ENCODE data around the gene PSMG4. TPM values are rescaled to one million over a fixed set of nuclear protein-coding genes. Genes with fewer than 3 reads are reported as not detected.

The PSMG4 gene
- total RNA-seq, 1 experiment from 2014 or later: 35.0 TPM

GRCh38 chr6:3211681-3212080 is 47.1 kb upstream of the PSMG4 start:
- H3K79me2 ChIP-seq (ENCODE audit: insufficient read depth, low read length): no peaks in the 10 kb centered on the region
- no peak for ATAC-seq
- H3K4me3 ChIP-seq (replicated peaks in 1 of 2; ENCODE audit: low read depth in 1 of 2, low read length in 2 of 2): no peak overlapping the region
- H3K27me3 ChIP-seq (ENCODE audit: insufficient read depth, low read length): no peaks in the 10 kb centered on the region
- no peak for DNase-seq (ENCODE audit: low read depth, low spot score)
- POLR2A ChIA-PET: no interaction called here
- no peak overlapping the region for H3K9ac ChIP-seq (ENCODE audit: low read length)
- BruUV-seq (replicated peaks): no TSS peak
- TF ChIP-seq CBX3 (IDR thresholded peaks at IDR 0.05; ENCODE audit: low read depth) (no peak), EZH2phosphoT487 (IDR thresholded peaks at IDR 0.05; ENCODE audit: borderline replicate concordance) (no peak)
- TF ChIP-seq, protein P1, sequence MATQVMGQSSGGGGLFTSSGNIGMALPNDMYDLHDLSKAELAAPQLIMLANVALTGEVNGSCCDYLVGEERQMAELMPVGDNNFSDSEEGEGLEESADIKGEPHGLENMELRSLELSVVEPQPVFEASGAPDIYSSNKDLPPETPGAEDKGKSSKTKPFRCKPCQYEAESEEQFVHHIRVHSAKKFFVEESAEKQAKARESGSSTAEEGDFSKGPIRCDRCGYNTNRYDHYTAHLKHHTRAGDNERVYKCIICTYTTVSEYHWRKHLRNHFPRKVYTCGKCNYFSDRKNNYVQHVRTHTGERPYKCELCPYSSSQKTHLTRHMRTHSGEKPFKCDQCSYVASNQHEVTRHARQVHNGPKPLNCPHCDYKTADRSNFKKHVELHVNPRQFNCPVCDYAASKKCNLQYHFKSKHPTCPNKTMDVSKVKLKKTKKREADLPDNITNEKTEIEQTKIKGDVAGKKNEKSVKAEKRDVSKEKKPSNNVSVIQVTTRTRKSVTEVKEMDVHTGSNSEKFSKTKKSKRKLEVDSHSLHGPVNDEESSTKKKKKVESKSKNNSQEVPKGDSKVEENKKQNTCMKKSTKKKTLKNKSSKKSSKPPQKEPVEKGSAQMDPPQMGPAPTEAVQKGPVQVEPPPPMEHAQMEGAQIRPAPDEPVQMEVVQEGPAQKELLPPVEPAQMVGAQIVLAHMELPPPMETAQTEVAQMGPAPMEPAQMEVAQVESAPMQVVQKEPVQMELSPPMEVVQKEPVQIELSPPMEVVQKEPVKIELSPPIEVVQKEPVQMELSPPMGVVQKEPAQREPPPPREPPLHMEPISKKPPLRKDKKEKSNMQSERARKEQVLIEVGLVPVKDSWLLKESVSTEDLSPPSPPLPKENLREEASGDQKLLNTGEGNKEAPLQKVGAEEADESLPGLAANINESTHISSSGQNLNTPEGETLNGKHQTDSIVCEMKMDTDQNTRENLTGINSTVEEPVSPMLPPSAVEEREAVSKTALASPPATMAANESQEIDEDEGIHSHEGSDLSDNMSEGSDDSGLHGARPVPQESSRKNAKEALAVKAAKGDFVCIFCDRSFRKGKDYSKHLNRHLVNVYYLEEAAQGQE (IDR thresholded peaks at IDR 0.05; ENCODE audit: low read depth): no peak
- H3K36me3 ChIP-seq (ENCODE audit: control insufficient read depth in 1 of 2, insufficient read depth in 2 of 2, low read length in 2 of 2): no peaks in the 10 kb centered on the region
- no peaks in the 10 kb centered on the region for H4K20me1 ChIP-seq (ENCODE audit: insufficient read depth)
- intact Hi-C loops (cut with micrococcal nuclease): no loop called here
- H3K4me2 ChIP-seq (ENCODE audit: low read length): no peak overlapping the region
- H3K4me1 ChIP-seq (ENCODE audit: control insufficient read depth in 1 of 2, insufficient read depth in 2 of 2, low read length in 2 of 2): peaks cover 12 to 26% of the 10 kb centered on the region in 2 experiments
- no peak overlapping the region for H3K27ac ChIP-seq (ENCODE audit: low read depth, low read length)
- CTCF ChIA-PET: no interaction called here
- no peaks in the 10 kb centered on the region for H3K9me3 ChIP-seq (ENCODE audit: control insufficient read depth in 1 of 2, insufficient read depth in 1 of 2, low read depth in 1 of 2, low read length in 2 of 2)
- RAD21 ChIA-PET (ENCODE audit: low non-redundant PET in 1 of 2, low total read pairs in 2 of 2, uncharacterized antibody in 2 of 2, unreplicated experiment in 2 of 2): no interaction called here
- H3K9me2 ChIP-seq (ENCODE audit: insufficient read depth): no peaks in the 10 kb centered on the region
- H2AFZ ChIP-seq (ENCODE audit: low read depth, low read length, poor library complexity, severe bottlenecking): no peak overlapping the region

- intact Hi-C loops (cut with micrococcal nuclease): no loop called here
- RAD21 ChIA-PET (ENCODE audit: low non-redundant PET in 1 of 2, low total read pairs in 2 of 2, uncharacterized antibody in 2 of 2, unreplicated experiment in 2 of 2): no interaction called here
- H3K4me3 ChIP-seq (replicated peaks in 1 of 2; ENCODE audit: low read depth in 1 of 2, low read length in 2 of 2): no peak overlapping the region
- POLR2A ChIA-PET: no interaction called here
- no peak for TF ChIP-seq ZNF274 (IDR thresholded peaks at IDR 0.05; ENCODE audit: low read depth, low read length)
- no peak for TF ChIP-seq TCF7L2 (IDR thresholded peaks at IDR 0.05; ENCODE audit: borderline replicate concordance, extremely low read depth, insufficient read depth, insufficient read length)
- TF ChIP-seq POLR2A (IDR thresholded peaks at IDR 0.05; ENCODE audit: borderline replicate concordance, extremely low read depth, insufficient read depth, insufficient read length): no peak
- TF ChIP-seq SRF (IDR thresholded peaks at IDR 0.05; ENCODE audit: low read depth): no peak
- no peak for TF ChIP-seq EZH2phosphoT487 (IDR thresholded peaks at IDR 0.05; ENCODE audit: borderline replicate concordance)
- TF ChIP-seq RAD21 (IDR thresholded peaks at IDR 0.05; ENCODE audit: low read depth): no peak
- no peak for TF ChIP-seq SP1 (IDR thresholded peaks at IDR 0.05; ENCODE audit: low read depth)
- TF ChIP-seq ELF1 (IDR thresholded peaks at IDR 0.05; ENCODE audit: borderline replicate concordance, low read depth): no peak
- TF ChIP-seq SIN3A (IDR thresholded peaks at IDR 0.05; ENCODE audit: low read depth): no peak
- no peak for TF ChIP-seq CTCF (IDR thresholded peaks at IDR 0.05 in 2 of 3, conservative IDR thresholded peaks at IDR 0.05 in 1 of 3; ENCODE audit: borderline replicate concordance in 1 of 3, insufficient read depth in 1 of 3, low read depth in 2 of 3, low read length in 2 of 3)
- H4K20me1 ChIP-seq (ENCODE audit: insufficient read depth): no peaks in the 10 kb centered on the region
- BruUV-seq (replicated peaks): no TSS peak
- no peak overlapping the region for H3K4me2 ChIP-seq (ENCODE audit: low read length)
- H3K27me3 ChIP-seq (ENCODE audit: insufficient read depth, low read length): no peaks in the 10 kb centered on the region
- CTCF ChIA-PET: no interaction called here
- no peaks in the 10 kb centered on the region for H3K9me2 ChIP-seq (ENCODE audit: insufficient read depth)
- no peaks in the 10 kb centered on the region for H3K36me3 ChIP-seq (ENCODE audit: control insufficient read depth in 1 of 2, insufficient read depth in 2 of 2, low read length in 2 of 2)
- DNase-seq (ENCODE audit: low read depth, low spot score): no peak
- peaks cover 12 to 26% of the 10 kb centered on the region in 2 experiments for H3K4me1 ChIP-seq (ENCODE audit: control insufficient read depth in 1 of 2, insufficient read depth in 2 of 2, low read length in 2 of 2)
- no peak overlapping the region for H3K9ac ChIP-seq (ENCODE audit: low read length)
- no peak for ATAC-seq
- H3K27ac ChIP-seq (ENCODE audit: low read depth, low read length): no peak overlapping the region
- H3K79me2 ChIP-seq (ENCODE audit: insufficient read depth, low read length): no peaks in the 10 kb centered on the region
- H2AFZ ChIP-seq (ENCODE audit: low read depth, low read length, poor library complexity, severe bottlenecking): no peak overlapping the region
- H3K9me3 ChIP-seq (ENCODE audit: control insufficient read depth in 1 of 2, insufficient read depth in 1 of 2, low read depth in 1 of 2, low read length in 2 of 2): no peaks in the 10 kb centered on the region
Measured at GRCh38 chr6:3212261-3212660, 46.5 kb upstream of the PSMG4 start.
